Sigmoid colon (tissue), 7 donors: ENCODE results near the gene KIAA0586. TPM values are rescaled to one million over a fixed set of nuclear protein-coding genes. Genes with fewer than 3 reads are reported as not detected.

Experiments used
- DNase-seq: peaks from one replicate; pipeline ENCODE4 v3.0.0-alpha.2; 2019
- H3K27ac ChIP-seq, 4 donors: fragments of 200-600 bp; sonication (generic); one replicate each; pipeline ENCODE4 v1.5.1; 2016 to 2019; ENCODE audit warnings: mild to moderate bottlenecking in 1 of 4
- H3K27me3 ChIP-seq, 3 donors: fragments of 200-600 bp; sonication (generic); one replicate each; pipeline ENCODE4 v1.5.1; 2019; ENCODE audit warnings: mild to moderate bottlenecking in 1 of 3
- H3K36me3 ChIP-seq, 4 donors: fragments of 200-600 bp; sonication (generic); one replicate each; pipeline ENCODE4 v1.5.1; 2016 to 2019
- H3K4me1 ChIP-seq, 4 donors: fragments of 200-600 bp; sonication (generic); one replicate each; pipeline ENCODE4 v1.5.1; 2017 to 2019
- H3K4me3 ChIP-seq, 4 donors: fragments of 200-600 bp; sonication (generic); one replicate each; pipeline ENCODE4 v1.5.1; 2017 to 2019; ENCODE audit warnings: mild to moderate bottlenecking in 2 of 4, moderate library complexity in 1 of 4
- H3K9me3 ChIP-seq, 4 donors: fragments of 200-600 bp in 3 of 4; sonication (generic) in 3 of 4; one replicate each; pipeline versions ENCODE4 v1.5.1 to v1.6.1; 2013 to 2019
- CTCF ChIP-seq, 4 experiments: fragments of 450-650 bp in 3 of 4; fragments of 200-600 bp in 1 of 4; IDR thresholded peaks; one replicate each; pipeline ENCODE4 v1.5.1; 2016 to 2019; ENCODE audit warnings: antibody characterized with exemption in 4 of 4, mild to moderate bottlenecking in 3 of 4, moderate library complexity in 2 of 4
- EP300 ChIP-seq, 4 donors: sonication (generic); formaldehyde crosslinking; IDR thresholded peaks; one replicate each; pipeline ENCODE4 v1.6.1; 2017; ENCODE audit warnings: antibody characterized with exemption in 4 of 4
- POLR2A ChIP-seq, 2 donors: fragments of 450-650 bp; IDR thresholded peaks; one replicate each; pipeline ENCODE4 v1.6.1; 2016; ENCODE audit warnings: antibody characterized with exemption in 2 of 2, mild to moderate bottlenecking in 2 of 2, moderate library complexity in 2 of 2
- POLR2AphosphoS5 ChIP-seq, 4 donors: sonication (generic); formaldehyde crosslinking; IDR thresholded peaks; one replicate each; pipeline ENCODE4 v1.6.1; 2017; ENCODE audit warnings: antibody characterized with exemption in 4 of 4
- WGBS, 2 donors: extraction: QIAGEN DNeasy Blood & Tissue Kit; methylation state at CpG; one replicate each; pipeline ENCODE4 v1.1.7; 2013; 5-methylcytosine and 5-hydroxymethylcytosine counted together
- intact Hi-C: fragments of 100-400 bp; cut with DNase I; formaldehyde crosslinking; loops from one replicate; pipeline ENCODE4 v1.15.1; 2023
- polyA plus RNA-seq, 3 donors: library from polyadenylated mRNA; stranded (reverse); fragments of 200-250 nt; gene quantifications; one replicate each; pipeline ENCODE4 v1.2.3, GENCODE V29; 2013
- small RNA-seq, 3 donors: library from RNA; depleted of rRNA; stranded (forward); fragments of <200 nt; gene quantifications; one replicate each; pipeline ENCODE3, GENCODE V24; 2016
- total RNA-seq, 4 donors: library from RNA; depleted of rRNA; stranded (reverse); fragments of >200 nt; gene quantifications; one replicate each; pipeline ENCODE4 v1.1.0, GENCODE V29; 2016
- donor health status: healthy with polysubstance abuse.
- donor health status: Bipolar disorder and iron deficiency.
- donor health status: healthy.

KIAA0586 gene
- total and polyA plus RNA-seq, 7 donors: 2.5 to 20.2 (median 12.8) TPM

GRCh38 chr14:58598804-58599525 lies 171.4 kb downstream of the KIAA0586 start:
- Histone ChIP-seq H3K27ac (no peak overlapping the region), H3K4me1 (no peaks in the 10 kb centered on the region), H3K4me3 (no peak overlapping the region), H3K27me3 (no peaks in the 10 kb centered on the region), H3K9me3 (no peaks in the 10 kb centered on the region), H3K36me3 (no peaks in the 10 kb centered on the region)
- WGBS, 2 donors: 68 to 90% methylated on average over 11 of the region's 11 CpGs
- intact Hi-C loops: no loop called here
- no peak for TF ChIP-seq EP300 (IDR thresholded peaks at IDR 0.05)
- no peak for TF ChIP-seq CTCF (IDR thresholded peaks at IDR 0.05)
- no peak for TF ChIP-seq POLR2A (IDR thresholded peaks at IDR 0.05)
- no peak for TF ChIP-seq POLR2AphosphoS5 (IDR thresholded peaks at IDR 0.05)
- no peak for DNase-seq

GRCh38 chr14:58599707-58600106 lies 172.2 kb downstream of the KIAA0586 start:
- intact Hi-C loops: no loop called here
- WGBS, 2 donors: 95 to 96% methylated on average over 2 of the region's 2 CpGs

More at GRCh38 chr14:58599707-58600106, 172.2 kb downstream of the KIAA0586 start:
- H3K9me3 ChIP-seq: no peaks in the 10 kb centered on the region
- no peak overlapping the region for H3K4me3 ChIP-seq
- no peak overlapping the region for H3K27ac ChIP-seq
- no peak for TF ChIP-seq EP300 (IDR thresholded peaks at IDR 0.05)
- TF ChIP-seq POLR2AphosphoS5 (IDR thresholded peaks at IDR 0.05): no peak
- TF ChIP-seq POLR2A (IDR thresholded peaks at IDR 0.05): no peak
- TF ChIP-seq CTCF (IDR thresholded peaks at IDR 0.05): no peak
- no peaks in the 10 kb centered on the region for H3K4me1 ChIP-seq
- no peaks in the 10 kb centered on the region for H3K27me3 ChIP-seq
- no peak for DNase-seq
- no peaks in the 10 kb centered on the region for H3K36me3 ChIP-seq

Small RNA genes within 50 kb of the gene (small RNA-seq; reads per million reads assigned to genes)
- gene HSBP1P1 (0 reads per million in 3 donors), gene RF00019 (0 reads per million in 3 donors)

Other genes with a start within 250 kb of the KIAA0586 start
- 10 to 100 TPM; 67.1 to 77.3 (median 69.3) TPM for gene ACTR10, start 227.6 kb upstream of the KIAA0586 start, total RNA-seq
- 10 to 100 TPM; 56.4 to 78.1 (median 60.7) TPM for gene ACTR10, start 227.6 kb upstream of the KIAA0586 start, polyA plus RNA-seq
- 100 to 1,000 TPM in 3 of 4 donors, 10 to 100 TPM in 1; 69.5 to 112 (median 107) TPM for gene PSMA3, start 182.9 kb upstream of the KIAA0586 start, total RNA-seq
- gene PSMA3, start 182.9 kb upstream of the KIAA0586 start, polyA plus RNA-seq: 100 to 1,000 TPM; 113 to 217 (median 161) TPM
- gene ARID4A, start 129.2 kb upstream of the KIAA0586 start, total RNA-seq: 10 to 100 TPM; 18.1 to 31.9 (median 24.5) TPM
- gene ARID4A, start 129.2 kb upstream of the KIAA0586 start, polyA plus RNA-seq: 1 to 10 TPM; 4.2 to 8.4 (median 7.2) TPM
- not detected for gene TOMM20L, start 31.8 kb upstream of the KIAA0586 start, total RNA-seq
- gene TOMM20L, start 31.8 kb upstream of the KIAA0586 start, polyA plus RNA-seq: under 1 TPM in 1 of 3 donors, not detected in 2; 0.25 TPM
- 100 to 1,000 TPM in 1 of 4 donors, 10 to 100 TPM in 3; 70.3 to 130 (median 83.6) TPM for gene TIMM9, start 188 bp upstream of the KIAA0586 start, total RNA-seq
- gene TIMM9, start 188 bp upstream of the KIAA0586 start, polyA plus RNA-seq: 10 to 100 TPM; 36.3 to 51.6 (median 39.0) TPM
- 10 to 100 TPM in 2 of 4 donors, 1 to 10 TPM in 2; 5.9 to 21.2 (median 12.1) TPM for gene DACT1, start 210.2 kb downstream of the KIAA0586 start, total RNA-seq
- gene DACT1, start 210.2 kb downstream of the KIAA0586 start, polyA plus RNA-seq: 1 to 10 TPM; 1.8 to 2.8 (median 2.1) TPM